PC-3 (cell line): Measurements from ENCODE around the gene ACBD5. TPM values are rescaled to one million over a fixed set of nuclear protein-coding genes. Genes with fewer than 3 reads are reported as not detected.

Experiments
- ATAC-seq: fragments of 200-7000 bp; cut with Tn5 transposase; 2 replicates; pipeline ENCODE4 v1.9.1; 2020; ENCODE audit warnings: mild to moderate bottlenecking, moderate library complexity
- BruUV-seq: library from RNA; stranded (reverse); fragments of 400-500 nt; replicated peaks from 2 replicates; lab custom pipeline; 2021; lab: Mats Ljungman, UMichigan
- CTCF ChIA-PET: fragments of 300-600 bp; sonication (Branson Sonifier 250); formaldehyde crosslinking; loops from one replicate; lab custom pipeline; 2022; ENCODE audit warnings: antibody characterized with exemption; lab: Charles Lee
- POLR2A ChIA-PET: fragments of 300-600 bp; sonication (Branson Sonifier 250); formaldehyde crosslinking; loops from one replicate; lab custom pipeline; 2022; ENCODE audit warnings: antibody characterized with exemption; ENCODE audit not compliant: unreplicated experiment; lab: Charles Lee
- DNase-seq: peaks from one replicate; pipeline ENCODE4 v3.0.0-alpha.2; 2015
- H2AFZ ChIP-seq: fragments of 300-600 bp; sonication (generic); 2 replicates; pipeline ENCODE4 v1.6.0; 2016; ENCODE audit warnings: antibody characterized with exemption, low read length
- H3F3A ChIP-seq: fragments of 300-600 bp; sonication (generic); one replicate; pipeline ENCODE4 v1.6.0; 2017; ENCODE audit warnings: antibody characterized with exemption, low read length, control low read depth, mild to moderate bottlenecking; ENCODE audit not compliant: unreplicated experiment
- H3K27ac ChIP-seq: fragments of 300-600 bp; sonication (generic); 2 replicates; pipeline ENCODE4 v1.5.1; 2016; ENCODE audit warnings: mild to moderate bottlenecking, low read length
- H3K27me3 ChIP-seq: fragments of 300-600 bp; sonication (generic); 2 replicates; pipeline ENCODE4 v1.6.1; 2016; ENCODE audit warnings: low read length, mixed read lengths
- H3K36me3 ChIP-seq: fragments of 300-600 bp; sonication (generic); 2 replicates; pipeline ENCODE4 v1.6.1; 2016; ENCODE audit warnings: low read depth, mixed run types, low read length, mixed read lengths
- H3K4me1 ChIP-seq: fragments of 300-600 bp; sonication (generic); 2 replicates; pipeline ENCODE4 v1.5.1; 2016; ENCODE audit warnings: low read length; ENCODE audit not compliant: insufficient read depth
- H3K4me2 ChIP-seq: fragments of 300-600 bp; sonication (generic); 2 replicates; pipeline ENCODE4 v1.6.0; 2016; ENCODE audit warnings: low read length
- H3K4me3 ChIP-seq: fragments of 300-600 bp; sonication (generic); 2 replicates; pipeline ENCODE4 v1.5.1; 2016; ENCODE audit warnings: mild to moderate bottlenecking, low read length, mixed read lengths
- H3K79me2 ChIP-seq: fragments of 300-600 bp; sonication (generic); 2 replicates; pipeline ENCODE4 v1.6.1; 2017; ENCODE audit warnings: low read length, mixed read lengths
- H3K9ac ChIP-seq: fragments of 300-600 bp; sonication (generic); 2 replicates; pipeline ENCODE4 v1.6.0; 2016; ENCODE audit warnings: mild to moderate bottlenecking, low read length
- H3K9me2 ChIP-seq: fragments of 300-600 bp; sonication (generic); replicated peaks from 2 replicates; pipeline ENCODE4 v1.6.1; 2016; ENCODE audit warnings: mixed run types, low read length, mixed read lengths
- H3K9me3 ChIP-seq: fragments of 300-600 bp; sonication (generic); 2 replicates; pipeline ENCODE4 v1.6.1; 2016; ENCODE audit warnings: low read length, mixed read lengths
- H4K20me1 ChIP-seq: fragments of 300-600 bp; sonication (generic); 2 replicates; pipeline ENCODE4 v1.6.1; 2016; ENCODE audit warnings: low read length, mixed read lengths
- EZH2 ChIP-seq: fragments of 300-600 bp; sonication (generic); IDR thresholded peaks from one replicate; pipeline ENCODE4 v1.6.1; 2017; ENCODE audit warnings: antibody characterized with exemption, mild to moderate bottlenecking, low read length; ENCODE audit not compliant: unreplicated experiment
- EZH2phosphoT487 ChIP-seq: fragments of 300-600 bp; sonication (generic); IDR thresholded peaks from 2 replicates; pipeline ENCODE4 v1.6.1; 2018; ENCODE audit warnings: mild to moderate bottlenecking, antibody characterized with exemption, low read length, borderline replicate concordance
- intact Hi-C: fragments of 100-400 bp; cut with micrococcal nuclease; formaldehyde crosslinking; loops from 2 replicates; pipeline ENCODE4 v1.9.0; 2023
- total RNA-seq: library from RNA; depleted of rRNA; stranded (reverse); fragments of >200 nt; gene quantifications from 2 replicates; pipeline ENCODE4 v1.2.3, GENCODE V29; 2014
- TF ChIP-seq, protein P1 (sequence below): fragments of 300-600 bp; sonication (generic); conservative IDR thresholded peaks from 2 replicates; pipeline ENCODE4 v1.5.1; 2017; ENCODE audit warnings: antibody characterized with exemption, low read depth, mild to moderate bottlenecking, low read length

ACBD5 gene
- total RNA-seq, 1 experiment from 2014 or later = 10.7 TPM

GRCh38 chr10:27252267-27253000, 11.8 kb upstream of the ACBD5 start:
- no peaks in the 10 kb centered on the region for H4K20me1 ChIP-seq
- intact Hi-C loops = no loop called here
- H3F3A ChIP-seq = no peaks in the 10 kb centered on the region
- no peaks in the 10 kb centered on the region for H3K79me2 ChIP-seq
- no peak overlapping the region for H2AFZ ChIP-seq
- no peaks in the 10 kb centered on the region for H3K9me3 ChIP-seq
- H3K4me3 ChIP-seq = no peak overlapping the region
- DNase-seq (no peak), ATAC-seq (no peak)
- H3K9ac ChIP-seq = no peak overlapping the region
- no TSS peak for BruUV-seq
- H3K4me1 ChIP-seq = no peaks in the 10 kb centered on the region
- ChIA-PET CTCF (no interaction called here), POLR2A (no interaction called here)
- H3K27me3 ChIP-seq = no peaks in the 10 kb centered on the region
- no peak overlapping the region for H3K4me2 ChIP-seq
- H3K9me2 ChIP-seq = no peaks in the 10 kb centered on the region
- H3K36me3 ChIP-seq = no peaks in the 10 kb centered on the region
- TF ChIP-seq EZH2 (no peak), EZH2phosphoT487 (no peak)
- TF ChIP-seq, protein P1, sequence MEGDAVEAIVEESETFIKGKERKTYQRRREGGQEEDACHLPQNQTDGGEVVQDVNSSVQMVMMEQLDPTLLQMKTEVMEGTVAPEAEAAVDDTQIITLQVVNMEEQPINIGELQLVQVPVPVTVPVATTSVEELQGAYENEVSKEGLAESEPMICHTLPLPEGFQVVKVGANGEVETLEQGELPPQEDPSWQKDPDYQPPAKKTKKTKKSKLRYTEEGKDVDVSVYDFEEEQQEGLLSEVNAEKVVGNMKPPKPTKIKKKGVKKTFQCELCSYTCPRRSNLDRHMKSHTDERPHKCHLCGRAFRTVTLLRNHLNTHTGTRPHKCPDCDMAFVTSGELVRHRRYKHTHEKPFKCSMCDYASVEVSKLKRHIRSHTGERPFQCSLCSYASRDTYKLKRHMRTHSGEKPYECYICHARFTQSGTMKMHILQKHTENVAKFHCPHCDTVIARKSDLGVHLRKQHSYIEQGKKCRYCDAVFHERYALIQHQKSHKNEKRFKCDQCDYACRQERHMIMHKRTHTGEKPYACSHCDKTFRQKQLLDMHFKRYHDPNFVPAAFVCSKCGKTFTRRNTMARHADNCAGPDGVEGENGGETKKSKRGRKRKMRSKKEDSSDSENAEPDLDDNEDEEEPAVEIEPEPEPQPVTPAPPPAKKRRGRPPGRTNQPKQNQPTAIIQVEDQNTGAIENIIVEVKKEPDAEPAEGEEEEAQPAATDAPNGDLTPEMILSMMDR = no peak
- no peak overlapping the region for H3K27ac ChIP-seq

- POLR2A ChIA-PET = no interaction called here
- BruUV-seq = no TSS peak
- CTCF ChIA-PET = no interaction called here
Observed at GRCh38 chr10:27251554-27251953, 11.0 kb upstream of the ACBD5 start.

More at GRCh38 chr10:27251554-27251953, 11.0 kb upstream of the ACBD5 start:
- no peaks in the 10 kb centered on the region for H3K36me3 ChIP-seq
- ATAC-seq = no peak
- H3K4me3 ChIP-seq = no peak overlapping the region
- H3K4me1 ChIP-seq = no peaks in the 10 kb centered on the region
- H4K20me1 ChIP-seq = no peaks in the 10 kb centered on the region
- no peaks in the 10 kb centered on the region for H3K9me3 ChIP-seq
- H3K9me2 ChIP-seq = no peaks in the 10 kb centered on the region
- no peak overlapping the region for H3K4me2 ChIP-seq
- TF ChIP-seq EZH2phosphoT487 (no peak), EZH2 (no peak)
- TF ChIP-seq, protein P1 = no peak
- H3F3A ChIP-seq = no peaks in the 10 kb centered on the region
- H3K27ac ChIP-seq = no peak overlapping the region
- no peak overlapping the region for H2AFZ ChIP-seq
- intact Hi-C loops = no loop called here
- H3K27me3 ChIP-seq = no peaks in the 10 kb centered on the region
- H3K79me2 ChIP-seq = no peaks in the 10 kb centered on the region
- DNase-seq = no peak
- H3K9ac ChIP-seq = no peak overlapping the region
